IMR-90 (cell line): ENCODE results near the gene SLC30A9. TPM values are rescaled to one million over a fixed set of nuclear protein-coding genes. Genes with fewer than 3 reads are reported as not detected.
A peak's percentile ranks its signal among the peaks of the same experiment; 100 is the strongest.

Experiments used
- ATAC-seq: fragments of 200-7000 bp; cut with Tn5 transposase; 2 replicates; pipeline ENCODE4 v1.9.1; 2020; ENCODE audit warnings: low read depth, mild to moderate bottlenecking, moderate library complexity
- BruUV-seq: library from RNA; stranded (reverse); fragments of 400-500 nt; replicated peaks from 2 replicates; lab custom pipeline; 2021; lab: Mats Ljungman, UMichigan
- CTCF ChIA-PET: fragments of 300-600 bp; formaldehyde crosslinking; extraction: SDS; loops from one replicate; lab custom pipeline; 2021; ENCODE audit warnings: antibody characterized with exemption; lab: Yijun Ruan, JAX
- POLR2A ChIA-PET: fragments of 300-600 bp; sonication (Branson Sonifier 250); formaldehyde crosslinking; loops from one replicate; lab custom pipeline; 2022; ENCODE audit warnings: antibody characterized with exemption; ENCODE audit not compliant: unreplicated experiment; lab: Charles Lee
- DNase-seq: peaks from one replicate; pipeline ENCODE4 v3.0.0; 2013
- H2AFZ ChIP-seq: replicated peaks from 2 replicates; pipeline ENCODE3; 2013; ENCODE audit warnings: low read length, mild to moderate bottlenecking; ENCODE audit not compliant: poor library complexity
- H2AK5ac ChIP-seq: 2 replicates; pipeline ENCODE4 v1.6.1; 2013; ENCODE audit warnings: low read depth, low read length, inconsistent platforms
- H2AK9ac ChIP-seq: replicated peaks from 2 replicates; pipeline ENCODE3; 2013; ENCODE audit warnings: mild to moderate bottlenecking, low read depth, low read length, moderate library complexity; ENCODE audit not compliant: poor library complexity
- H2BK120ac ChIP-seq: 2 replicates; pipeline ENCODE4 v1.6.1; 2013; ENCODE audit warnings: low read depth, low read length, inconsistent platforms
- H2BK15ac ChIP-seq: 3 replicates; pipeline ENCODE4 v1.6.1; 2013; ENCODE audit warnings: low read depth, low read length, inconsistent platforms
- H2BK20ac ChIP-seq: 2 replicates; pipeline ENCODE4 v1.6.1; 2013; ENCODE audit warnings: low read depth, mild to moderate bottlenecking, inconsistent platforms, low read length, moderate library complexity
- H2BK5ac ChIP-seq: 2 replicates; pipeline ENCODE4 v1.6.1; 2013; ENCODE audit warnings: mild to moderate bottlenecking, low read depth, low read length, inconsistent platforms; ENCODE audit not compliant: poor library complexity, severe bottlenecking
- H3K14ac ChIP-seq: replicated peaks from 2 replicates; pipeline ENCODE4 v1.6.1; 2013; ENCODE audit warnings: low read depth, low read length, inconsistent platforms
- H3K18ac ChIP-seq: 2 replicates; pipeline ENCODE4 v1.6.1; 2013; ENCODE audit warnings: low read depth, low read length, control low read depth
- H3K23ac ChIP-seq: 2 replicates; pipeline ENCODE4 v1.6.1; 2013; ENCODE audit warnings: low read depth, low read length, inconsistent platforms
- H3K27ac ChIP-seq: 2 replicates; pipeline ENCODE4 v1.5.1; 2013; ENCODE audit warnings: mild to moderate bottlenecking, control low read depth, low read length; ENCODE audit not compliant: insufficient read depth
- H3K27me3 ChIP-seq: 2 replicates; pipeline ENCODE4 v1.6.1; 2013; ENCODE audit warnings: low read length; ENCODE audit not compliant: control insufficient read depth, insufficient read depth
- H3K36me3 ChIP-seq: 2 replicates; pipeline ENCODE4 v1.6.1; 2013; ENCODE audit warnings: low read length, mixed read lengths; ENCODE audit not compliant: control insufficient read depth, insufficient read depth
- H3K4ac ChIP-seq: 2 replicates; pipeline ENCODE4 v1.6.1; 2013; ENCODE audit warnings: low read depth, low read length, inconsistent platforms
- H3K4me1 ChIP-seq: 2 replicates; pipeline ENCODE4 v1.6.1; 2013; ENCODE audit warnings: low read length, mixed read lengths; ENCODE audit not compliant: control insufficient read depth, insufficient read depth
- H3K4me2 ChIP-seq: 2 replicates; pipeline ENCODE4 v1.6.1; 2013; ENCODE audit warnings: low read depth, mild to moderate bottlenecking, control low read depth, low read length, moderate library complexity
- H3K4me3 ChIP-seq: 2 replicates; pipeline ENCODE4 v1.5.1; 2013; ENCODE audit warnings: low read depth, mild to moderate bottlenecking, control low read depth, low read length, moderate library complexity; ENCODE audit not compliant: insufficient read depth
- H3K56ac ChIP-seq: 2 replicates; pipeline ENCODE4 v1.6.1; 2013; ENCODE audit warnings: low read length, inconsistent platforms; ENCODE audit not compliant: insufficient read depth; ENCODE audit errors: extremely low read depth
- H3K79me1 ChIP-seq, 2 experiments: 2 replicates each; pipeline ENCODE4 v1.6.1; 2013; ENCODE audit warnings: low read length in 2 of 2, inconsistent platforms in 1 of 2, low read depth in 1 of 2
- H3K9ac ChIP-seq: 2 replicates; pipeline ENCODE4 v1.6.1; 2013; ENCODE audit warnings: low read depth, low read length, control low read depth
- H3K9me1 ChIP-seq: 2 replicates; pipeline ENCODE4 v1.6.1; 2013; ENCODE audit warnings: low read length, inconsistent platforms; ENCODE audit not compliant: insufficient read depth
- H3K9me3 ChIP-seq: 2 replicates; pipeline ENCODE4 v1.6.1; 2013; ENCODE audit warnings: low read length; ENCODE audit not compliant: control insufficient read depth, insufficient read depth
- H4K20me1 ChIP-seq: 2 replicates; pipeline ENCODE4 v1.6.1; 2013; ENCODE audit warnings: low read length, inconsistent platforms; ENCODE audit not compliant: insufficient read depth
- H4K5ac ChIP-seq: 2 replicates; pipeline ENCODE4 v1.6.1; 2013; ENCODE audit warnings: mild to moderate bottlenecking, low read depth, low read length, control low read depth
- H4K8ac ChIP-seq, 2 experiments: 2 replicates each; pipeline ENCODE4 v1.6.1; 2013; ENCODE audit warnings: low read depth in 2 of 2, low read length in 2 of 2, control low read depth in 1 of 2, inconsistent platforms in 1 of 2
- H4K91ac ChIP-seq: 2 replicates; pipeline ENCODE4 v1.6.1; 2013; ENCODE audit warnings: low read depth, low read length, inconsistent platforms; ENCODE audit not compliant: insufficient read depth
- CHD1 ChIP-seq: IDR thresholded peaks from 2 replicates; pipeline ENCODE4 v1.6.1; 2012; ENCODE audit warnings: low read depth, low read length, improper control_type of control experiment
- MAZ ChIP-seq: IDR thresholded peaks from 2 replicates; pipeline ENCODE4 v1.6.1; 2012; ENCODE audit warnings: low read depth, mild to moderate bottlenecking, low read length, improper control_type of control experiment, moderate library complexity, borderline replicate concordance
- RCOR1 ChIP-seq: IDR thresholded peaks from 2 replicates; pipeline ENCODE4 v1.6.1; 2012; ENCODE audit warnings: mild to moderate bottlenecking, low read length, improper control_type of control experiment; ENCODE audit not compliant: insufficient replicate concordance
- WGBS, 2 experiments: methylation state at CpG; one replicate each; pipeline versions ENCODE4 v1.1.5 to v1.1.7; 2013; ENCODE audit warnings: missing lambda C conversion rate in 2 of 2; ENCODE audit not compliant: insufficient read length in 1 of 2; ENCODE audit errors: extremely low coverage in 2 of 2; 5-methylcytosine and 5-hydroxymethylcytosine counted together
- dilution Hi-C: fragments of 300-500 bp; cut with HindIII; formaldehyde crosslinking; loops from one replicate; pipeline ENCODE4 v1.14.3; 2018; ENCODE audit warnings: low sequenced_read_pairs; ENCODE audit not compliant: unreplicated experiment
- in situ Hi-C: fragments of 300-500 bp; cut with MboI; formaldehyde crosslinking; loops from 3 replicates; pipeline ENCODE4 v1.14.3; 2019; ENCODE audit warnings: low sequenced_read_pairs, inconsistent platforms, mixed read lengths
- intact Hi-C: fragments of 100-400 bp; cut with micrococcal nuclease; formaldehyde crosslinking; loops from 2 replicates; pipeline ENCODE4 v1.10.0; 2022
- polyA plus RNA-seq, 3 experiments: library from polyadenylated mRNA; depleted of rRNA; stranded (reverse); fragments of >200 nt; gene quantifications; 2 replicates each; pipeline ENCODE4 v1.2.3, GENCODE V29; 2012; ENCODE audit warnings: low replicate concordance in 1 of 3
- total RNA-seq: library from RNA; depleted of rRNA; stranded (reverse); fragments of >200 nt; gene quantifications from 2 replicates; pipeline ENCODE4 v1.2.3, GENCODE V29; 2012

Gene SLC30A9
- total and polyA plus RNA-seq, 2 of the 4 experiments (the other 2 are of a cell fraction): 32.0 to 72.6 TPM

GRCh38 chr4:42050516-42051249 lies 60.4 kb downstream of the SLC30A9 start:
- Histone ChIP-seq H3K4me1 (no peaks in the 10 kb centered on the region; the same call in none of the 2 replicates), H3K9me3 (no peaks in the 10 kb centered on the region), H3K27ac (no peak overlapping the region), H2BK20ac (no peak overlapping the region), H4K91ac (no peak overlapping the region), H3K14ac (no peak overlapping the region), H3K9me1 (no peaks in the 10 kb centered on the region), H3K23ac (no peak overlapping the region), H4K5ac (no peak overlapping the region), H2BK120ac (no peak overlapping the region), H3K79me1 (peaks cover 0 to 6% of the 10 kb centered on the region in 2 experiments; a peak in 2 of 4 replicates), H4K8ac (no peak overlapping the region), H3K56ac (no peak overlapping the region), H2BK5ac (no peak overlapping the region), H2AFZ (no peak overlapping the region), H2BK15ac (no peak overlapping the region), H3K4me2 (no peak overlapping the region), H4K20me1 (no peaks in the 10 kb centered on the region), H3K4ac (no peak overlapping the region), H3K18ac (no peak overlapping the region), H2AK5ac (no peak overlapping the region), H3K4me3 (no peak overlapping the region), H3K27me3 (no peaks in the 10 kb centered on the region), H3K36me3 (peaks cover 10% of the 10 kb centered on the region), H2AK9ac (no peak overlapping the region), H3K9ac (no peak overlapping the region)
- ATAC-seq (no peak), DNase-seq (peak; percentile 44)
- WGBS, 2 experiments: no CpG with 5 or more reads among the region's 3 CpGs
- ChIA-PET POLR2A (no interaction called here), CTCF (no interaction called here)
- TF ChIP-seq RCOR1 (no peak), CHD1 (no peak), MAZ (no peak)
- BruUV-seq: no TSS peak
- intact Hi-C loops (no loop called here), in situ Hi-C loops (no loop called here), dilution Hi-C loops (no loop called here)
